ENCODE measurements around the gene KMT2D.
A peak's percentile ranks its signal among the peaks of the same experiment; 100 is the strongest.

Gene KMT2D

GRCh38 chr12:49051777-49052438 lies 8.7 kb downstream of the KMT2D start:
- no peak overlapping the region for H3K27ac Mint-ChIP-seq
- H3K4me3 Mint-ChIP-seq: no peak overlapping the region
- peaks cover 42% of the 10 kb centered on the region for H3K36me3 Mint-ChIP-seq
- ATAC-seq (ENCODE audit: low read depth): no peak
- H3K4me1 Mint-ChIP-seq: peaks cover 34% of the 10 kb centered on the region
- DNase-seq (ENCODE audit: low spot score in 2 of 2): no peak
- no peaks in the 10 kb centered on the region for H3K27me3 Mint-ChIP-seq
- H3K9me3 Mint-ChIP-seq: no peaks in the 10 kb centered on the region

GRCh38 chr12:49051373-49051764 lies 9.2 kb downstream of the KMT2D start:
- DNase-seq (ENCODE audit: low spot score in 2 of 2) (no peak), ATAC-seq (ENCODE audit: low read depth) (no peak)
- Mint-ChIP-seq H3K36me3 (peaks cover 45% of the 10 kb centered on the region), H3K27ac (no peak overlapping the region), H3K4me3 (no peak overlapping the region), H3K27me3 (no peaks in the 10 kb centered on the region), H3K4me1 (peaks cover 29% of the 10 kb centered on the region), H3K9me3 (no peaks in the 10 kb centered on the region)

GRCh38 chr12:49050507-49051372 lies 9.9 kb downstream of the KMT2D start:
- Mint-ChIP-seq H3K36me3 (peaks cover 48% of the 10 kb centered on the region), H3K4me1 (peaks cover 23% of the 10 kb centered on the region), H3K27me3 (no peaks in the 10 kb centered on the region), H3K9me3 (no peaks in the 10 kb centered on the region), H3K4me3 (no peak overlapping the region), H3K27ac (no peak overlapping the region)
- no peak for ATAC-seq (ENCODE audit: low read depth)
- DNase-seq (ENCODE audit: low spot score in 2 of 2): no peak

GRCh38 chr12:49049566-49050224 lies 10.9 kb downstream of the KMT2D start:
- Mint-ChIP-seq H3K9me3 (no peaks in the 10 kb centered on the region), H3K4me1 (peaks cover 12% of the 10 kb centered on the region), H3K27ac (no peak overlapping the region), H3K4me3 (no peak overlapping the region), H3K27me3 (no peaks in the 10 kb centered on the region), H3K36me3 (peaks cover 47% of the 10 kb centered on the region)
- ATAC-seq (ENCODE audit: low read depth): no peak
- no peak for DNase-seq (ENCODE audit: low spot score in 2 of 2)

- no peaks in the 10 kb centered on the region for H3K9me3 Mint-ChIP-seq
- DNase-seq (ENCODE audit: low spot score in 2 of 2) (no peak), ATAC-seq (ENCODE audit: low read depth) (no peak)
- H3K27ac Mint-ChIP-seq: no peak overlapping the region
- H3K27me3 Mint-ChIP-seq: no peaks in the 10 kb centered on the region
- no peak overlapping the region for H3K4me3 Mint-ChIP-seq
- peaks cover 15% of the 10 kb centered on the region for H3K4me1 Mint-ChIP-seq
- peaks cover 52% of the 10 kb centered on the region for H3K36me3 Mint-ChIP-seq
Observed at GRCh38 chr12:49048953-49049352, 11.6 kb downstream of the KMT2D start.

- no peaks in the 10 kb centered on the region for H3K9me3 Mint-ChIP-seq
- ATAC-seq (ENCODE audit: low read depth) (no peak), DNase-seq (ENCODE audit: low spot score in 2 of 2) (no peak)
- H3K27ac Mint-ChIP-seq: no peak overlapping the region
- no peaks in the 10 kb centered on the region for H3K27me3 Mint-ChIP-seq
- H3K4me3 Mint-ChIP-seq: no peak overlapping the region
- peaks cover 48% of the 10 kb centered on the region for H3K36me3 Mint-ChIP-seq
- peaks cover 14% of the 10 kb centered on the region for H3K4me1 Mint-ChIP-seq
Observed at GRCh38 chr12:49046129-49046895, 14.3 kb downstream of the KMT2D start.

- no peaks in the 10 kb centered on the region for H3K27me3 Mint-ChIP-seq
- peaks cover 48% of the 10 kb centered on the region for H3K36me3 Mint-ChIP-seq
- H3K9me3 Mint-ChIP-seq: no peaks in the 10 kb centered on the region
- no peak overlapping the region for H3K27ac Mint-ChIP-seq
- H3K4me1 Mint-ChIP-seq: peaks cover 7% of the 10 kb centered on the region
- H3K4me3 Mint-ChIP-seq: no peak overlapping the region
- no peak for ATAC-seq (ENCODE audit: low read depth)
- no peak for DNase-seq (ENCODE audit: low spot score in 2 of 2)
Observed at GRCh38 chr12:49044660-49045059, 15.9 kb downstream of the KMT2D start.

GRCh38 chr12:49043856-49044258 lies 16.7 kb downstream of the KMT2D start:
- Mint-ChIP-seq H3K27ac (peak overlapping the region; percentile 49), H3K4me3 (no peak overlapping the region), H3K36me3 (peaks cover 48% of the 10 kb centered on the region), H3K27me3 (no peaks in the 10 kb centered on the region), H3K9me3 (no peaks in the 10 kb centered on the region), H3K4me1 (peaks cover 7% of the 10 kb centered on the region)
- DNase-seq (ENCODE audit: low spot score in 2 of 2) (peak; percentile 72 to 83), ATAC-seq (ENCODE audit: low read depth) (peak; percentile 95)

- no peak overlapping the region for H3K4me3 Mint-ChIP-seq
- ATAC-seq (ENCODE audit: low read depth) (no peak), DNase-seq (ENCODE audit: low spot score in 2 of 2) (no peak)
- H3K27ac Mint-ChIP-seq: peak overlapping the region; percentile 49
- peaks cover 7% of the 10 kb centered on the region for H3K4me1 Mint-ChIP-seq
- no peaks in the 10 kb centered on the region for H3K27me3 Mint-ChIP-seq
- no peaks in the 10 kb centered on the region for H3K9me3 Mint-ChIP-seq
- peaks cover 48% of the 10 kb centered on the region for H3K36me3 Mint-ChIP-seq
Observed at GRCh38 chr12:49043241-49043640, 17.4 kb downstream of the KMT2D start.

GRCh38 chr12:49041881-49042484 lies 18.6 kb downstream of the KMT2D start:
- Mint-ChIP-seq H3K27me3 (no peaks in the 10 kb centered on the region), H3K36me3 (peaks cover 46% of the 10 kb centered on the region), H3K4me3 (no peak overlapping the region), H3K9me3 (no peaks in the 10 kb centered on the region), H3K27ac (no peak overlapping the region), H3K4me1 (peaks cover 7% of the 10 kb centered on the region)
- ATAC-seq (ENCODE audit: low read depth): no peak
- DNase-seq (ENCODE audit: low spot score in 2 of 2): no peak

GRCh38 chr12:49041036-49041880 lies 19.3 kb downstream of the KMT2D start:
- DNase-seq (ENCODE audit: low spot score in 2 of 2) (no peak), ATAC-seq (ENCODE audit: low read depth) (no peak)
- no peaks in the 10 kb centered on the region for H3K9me3 Mint-ChIP-seq
- no peak overlapping the region for H3K4me3 Mint-ChIP-seq
- H3K4me1 Mint-ChIP-seq: peaks cover 7% of the 10 kb centered on the region
- no peak overlapping the region for H3K27ac Mint-ChIP-seq
- H3K36me3 Mint-ChIP-seq: peaks cover 46% of the 10 kb centered on the region
- no peaks in the 10 kb centered on the region for H3K27me3 Mint-ChIP-seq

GRCh38 chr12:49040364-49040855 lies 20.2 kb downstream of the KMT2D start:
- Mint-ChIP-seq H3K36me3 (peaks cover 38% of the 10 kb centered on the region), H3K9me3 (no peaks in the 10 kb centered on the region), H3K27me3 (no peaks in the 10 kb centered on the region), H3K4me1 (peaks cover 7% of the 10 kb centered on the region), H3K4me3 (no peak overlapping the region), H3K27ac (peak overlapping the region; percentile 45)
- ATAC-seq (ENCODE audit: low read depth) (no peak), DNase-seq (ENCODE audit: low spot score in 2 of 2) (no peak)

Measured in memory B cell (primary cell).